ENCODE measurements around the gene ELL.

- TF ChIP-seq EP300 (IDR thresholded peaks at IDR 0.05) (no peak), POLR2A (IDR thresholded peaks at IDR 0.05; ENCODE audit: low read depth) (no peak)
These were observed 40.2 kb downstream of the ELL start for GRCh38 chr19:18481505-18482222.
